AG04449 (cell line): ENCODE data around the gene CIZ1.

Source experiments
- CTCF ChIA-PET: fragments of 350-600 bp; formaldehyde crosslinking; extraction: SDS; loops from one replicate; lab custom pipeline; 2021; ENCODE audit warnings: antibody characterized with exemption; lab: Yijun Ruan, JAX
- POLR2A ChIA-PET: fragments of 400-600, 350-600 bp; formaldehyde crosslinking; extraction: SDS; loops from one replicate; lab custom pipeline; 2020; ENCODE audit warnings: antibody characterized with exemption, inconsistent platforms; lab: Yijun Ruan, JAX
- DNase-seq: peaks from one replicate; pipeline ENCODE4 v3.0.0-alpha.2; 2010; ENCODE audit warnings: low read depth, low spot score
- H3K4me3 ChIP-seq: 2 replicates; pipeline ENCODE4 v1.5.1; 2011; ENCODE audit warnings: low read depth, mild to moderate bottlenecking, control low read depth, low read length
- TF ChIP-seq, protein P1 (sequence below): IDR thresholded peaks from one replicate; pipeline ENCODE4 v1.5.1; 2011; ENCODE audit warnings: mild to moderate bottlenecking, moderate library complexity, low read length, control low read depth, inconsistent platforms; ENCODE audit not compliant: insufficient read depth; ENCODE audit errors: missing control alignments

Gene CIZ1

GRCh38 chr9:128218518-128219389 lies 27.4 kb upstream of the CIZ1 start:
- ChIA-PET POLR2A (no interaction called here), CTCF (interaction anchor here (1.5 kb wide), 1 partner anchor 15 kb away, joined by 5 read pairs; no protein-coding TSS in a partner anchor)
- DNase-seq: no peak
- TF ChIP-seq, protein P1, sequence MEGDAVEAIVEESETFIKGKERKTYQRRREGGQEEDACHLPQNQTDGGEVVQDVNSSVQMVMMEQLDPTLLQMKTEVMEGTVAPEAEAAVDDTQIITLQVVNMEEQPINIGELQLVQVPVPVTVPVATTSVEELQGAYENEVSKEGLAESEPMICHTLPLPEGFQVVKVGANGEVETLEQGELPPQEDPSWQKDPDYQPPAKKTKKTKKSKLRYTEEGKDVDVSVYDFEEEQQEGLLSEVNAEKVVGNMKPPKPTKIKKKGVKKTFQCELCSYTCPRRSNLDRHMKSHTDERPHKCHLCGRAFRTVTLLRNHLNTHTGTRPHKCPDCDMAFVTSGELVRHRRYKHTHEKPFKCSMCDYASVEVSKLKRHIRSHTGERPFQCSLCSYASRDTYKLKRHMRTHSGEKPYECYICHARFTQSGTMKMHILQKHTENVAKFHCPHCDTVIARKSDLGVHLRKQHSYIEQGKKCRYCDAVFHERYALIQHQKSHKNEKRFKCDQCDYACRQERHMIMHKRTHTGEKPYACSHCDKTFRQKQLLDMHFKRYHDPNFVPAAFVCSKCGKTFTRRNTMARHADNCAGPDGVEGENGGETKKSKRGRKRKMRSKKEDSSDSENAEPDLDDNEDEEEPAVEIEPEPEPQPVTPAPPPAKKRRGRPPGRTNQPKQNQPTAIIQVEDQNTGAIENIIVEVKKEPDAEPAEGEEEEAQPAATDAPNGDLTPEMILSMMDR: no peak
- no peak overlapping the region for H3K4me3 ChIP-seq

- TF ChIP-seq, protein P1: no peak
- ChIA-PET POLR2A (no interaction called here), CTCF (interaction anchor here (0.9 to 1.5 kb wide), 2 partner anchors 14 to 77 kb away, joined by 3 to 5 read pairs; no protein-coding TSS in a partner anchor)
- no peak overlapping the region for H3K4me3 ChIP-seq
- no peak for DNase-seq
These were observed 26.8 kb upstream of the CIZ1 start for GRCh38 chr9:128218172-128218517.

DNA sequence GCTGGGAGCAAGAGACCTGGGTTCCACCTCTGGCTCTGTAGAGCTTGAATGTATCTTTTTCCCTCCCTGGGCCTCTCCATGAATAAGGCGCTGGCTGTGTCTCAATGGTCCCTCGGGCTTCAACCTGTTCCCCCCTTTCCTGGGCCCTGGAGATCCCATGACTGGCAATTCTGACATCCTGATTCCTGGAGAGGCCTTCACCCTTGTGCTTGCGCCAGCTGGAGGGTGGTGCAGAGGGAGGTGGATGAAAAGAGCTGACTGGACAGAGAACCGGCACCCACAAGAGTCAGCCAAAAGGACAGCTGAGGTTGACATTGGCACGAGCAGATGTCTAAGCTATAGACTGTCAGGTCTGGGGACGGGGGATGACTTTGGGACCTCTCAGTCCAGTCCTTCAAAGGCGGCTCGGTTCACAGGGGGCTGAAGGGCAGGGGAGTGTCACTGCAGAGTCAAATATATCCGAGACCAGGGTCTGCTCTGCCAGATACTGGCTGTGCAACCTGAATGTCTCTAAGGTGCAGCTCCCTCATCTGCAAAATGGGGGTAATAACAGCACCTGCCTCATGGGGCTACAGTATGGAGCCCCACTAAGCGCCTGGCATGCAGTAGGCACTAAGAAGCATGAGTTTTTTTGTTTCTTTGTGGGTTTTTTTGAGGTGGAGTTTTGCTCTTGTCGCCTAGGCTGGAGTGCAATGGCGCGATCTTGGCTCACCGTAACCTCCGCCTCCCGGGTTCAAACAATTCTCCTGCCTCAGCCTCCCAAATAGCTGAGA lies 25.6 kb upstream of the CIZ1 start:
- ChIA-PET POLR2A (interaction anchor here (1.0 kb wide), 1 partner anchor 26 kb away, joined by 3 read pairs; no protein-coding TSS in a partner anchor), CTCF (interaction anchor here (0.7 to 6.2 kb wide), 9 partner anchors 8 to 92 kb away, joined by 3 to 36 read pairs (median 3); partner anchors contain the start of gene DNM1)
- DNase-seq: no peak
- TF ChIP-seq, protein P1: no peak
- H3K4me3 ChIP-seq: no peak overlapping the region

DNA sequence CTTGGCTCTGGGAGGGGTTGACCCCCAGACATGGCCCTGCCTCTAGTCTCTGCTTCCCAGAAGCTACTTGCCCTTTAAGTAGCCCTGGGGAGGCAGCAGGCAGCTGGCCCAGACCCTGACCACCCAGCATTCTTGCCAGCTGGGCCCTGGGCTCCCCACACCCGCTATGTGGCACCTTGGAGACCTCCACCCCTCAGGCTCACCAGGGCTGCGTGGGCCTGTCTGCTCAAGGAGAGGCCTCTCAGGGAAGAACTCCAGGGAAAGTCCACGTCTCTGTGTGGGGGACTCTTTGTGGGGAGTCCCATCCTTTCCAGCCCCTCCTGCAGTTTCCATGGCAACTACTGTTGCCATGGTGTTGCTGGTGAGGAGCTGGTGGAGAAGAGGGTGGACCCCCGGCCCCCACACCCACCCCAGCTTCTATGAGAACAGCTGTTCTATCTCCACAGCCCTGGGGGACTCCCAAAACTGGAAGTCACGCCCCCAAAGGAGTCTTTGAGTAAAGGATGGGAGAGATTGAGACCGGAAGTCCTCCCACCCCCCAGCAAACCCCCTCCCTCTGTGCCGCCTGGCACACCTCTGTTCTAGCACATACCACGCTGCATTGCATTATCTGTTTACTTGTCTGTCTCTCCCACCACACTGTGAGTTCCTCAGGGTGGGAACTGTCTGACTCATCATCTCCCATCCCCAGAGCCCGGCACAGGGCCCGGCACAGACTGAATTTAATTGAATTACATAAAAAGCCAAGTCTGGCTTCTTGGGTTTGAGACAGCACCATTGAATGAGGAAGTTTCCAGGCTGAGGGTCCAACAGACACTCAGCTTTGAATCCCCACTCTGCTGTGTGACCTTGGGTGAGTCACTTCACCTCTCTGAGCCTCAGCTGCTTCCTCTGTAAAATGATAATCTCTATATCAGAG lies 24.4 kb upstream of the CIZ1 start:
- TF ChIP-seq, protein P1: no peak
- DNase-seq: peak; percentile 50
- ChIA-PET CTCF (interaction anchor here (0.7 to 6.2 kb wide), 7 partner anchors 9 to 91 kb away, joined by 3 to 36 read pairs (median 3); partner anchors contain the start of gene DNM1), POLR2A (no interaction called here)
- no peak overlapping the region for H3K4me3 ChIP-seq

DNA sequence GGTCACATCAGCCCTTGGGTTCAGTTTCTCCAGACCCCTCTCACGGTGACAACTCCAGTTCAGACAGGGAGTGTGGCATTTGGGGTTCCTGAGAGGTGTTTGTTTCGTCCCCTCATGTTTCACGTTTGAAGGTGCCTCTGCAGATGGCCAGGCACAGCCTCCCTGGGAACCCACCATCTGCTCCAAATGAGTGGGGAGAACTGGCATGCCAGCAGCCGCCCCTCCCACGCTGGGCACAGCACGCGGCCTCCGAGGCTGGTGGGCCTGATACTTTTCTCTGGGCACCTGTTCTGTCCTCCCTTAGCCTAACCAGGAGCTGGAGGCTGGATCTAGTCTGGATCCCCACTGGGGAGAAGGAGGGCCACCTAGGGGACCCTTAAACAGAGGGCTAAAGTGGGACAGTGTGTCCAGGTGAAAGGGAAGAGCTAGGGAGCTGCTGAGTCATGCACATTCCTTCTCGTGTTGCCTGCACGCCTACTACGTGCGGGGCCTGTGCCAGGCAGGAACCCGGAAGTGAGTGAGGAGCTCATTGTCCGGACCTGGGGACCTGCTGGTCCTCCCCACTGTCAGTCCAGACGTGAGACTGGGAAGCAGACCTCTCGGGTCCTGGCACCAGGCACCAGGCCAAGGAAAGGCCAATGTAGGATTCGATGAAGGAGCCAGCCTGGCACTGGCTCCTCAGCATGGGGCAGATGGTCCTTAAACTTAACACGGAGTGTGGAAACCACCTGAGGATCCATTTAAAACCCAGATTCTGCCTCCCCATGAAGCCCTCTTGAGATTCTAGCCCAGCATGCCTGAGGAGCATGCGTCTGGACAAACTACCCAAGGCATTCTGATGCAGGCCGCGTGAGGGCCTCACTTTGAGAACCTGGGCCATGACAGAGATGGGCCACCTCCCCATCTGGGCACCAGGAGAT lies 23.5 kb upstream of the CIZ1 start:
- POLR2A ChIA-PET: no interaction called here
- H3K4me3 ChIP-seq: no peak overlapping the region
- DNase-seq: no peak
- CTCF ChIA-PET: interaction anchor here (1.0 to 6.2 kb wide), 3 partner anchors 10 to 90 kb away, joined by 3 to 36 read pairs (median 3); partner anchors contain the start of gene DNM1
- TF ChIP-seq, protein P1: no peak
